Muscle layer of colon (tissue), 2 donors: ENCODE results near the gene SCN8A.

ENCODE experiments used
- H3K27ac ChIP-seq: one replicate; pipeline ENCODE4 v1.7.0; 2013; ENCODE audit warnings: low read depth, mild to moderate bottlenecking, low read length, moderate library complexity
- H3K27me3 ChIP-seq, 2 donors: one replicate each; pipeline ENCODE4 v1.7.0; 2013; ENCODE audit warnings: low read length in 2 of 2, mild to moderate bottlenecking in 2 of 2; ENCODE audit not compliant: insufficient read depth in 2 of 2, control insufficient read depth in 1 of 2
- H3K36me3 ChIP-seq: one replicate; pipeline ENCODE4 v1.7.0; 2013; ENCODE audit warnings: mild to moderate bottlenecking, low read length; ENCODE audit not compliant: insufficient read depth
- H3K4me1 ChIP-seq: one replicate; pipeline ENCODE4 v1.7.0; 2013; ENCODE audit warnings: mild to moderate bottlenecking, low read length; ENCODE audit not compliant: insufficient read depth
- H3K4me3 ChIP-seq, 2 donors: one replicate each; pipeline ENCODE4 v1.7.0; 2013; ENCODE audit warnings: low read length in 2 of 2, low read depth in 1 of 2, mild to moderate bottlenecking in 1 of 2, moderate library complexity in 1 of 2
- H3K9ac ChIP-seq: one replicate; pipeline ENCODE4 v1.7.0; 2013; ENCODE audit warnings: low read length
- H3K9me3 ChIP-seq: one replicate; pipeline ENCODE4 v1.7.0; 2013; ENCODE audit warnings: mild to moderate bottlenecking, low read length
- donor health status: abdominal sarcoma.
- donor health status: Adenocarcinoma of cecum.

Gene SCN8A

GRCh38 chr12:51838036-51838435 lies 247.0 kb downstream of the SCN8A start:
- no peak overlapping the region for H3K27ac ChIP-seq
- H3K9ac ChIP-seq: no peak overlapping the region
- H3K27me3 ChIP-seq: peaks cover 6 to 15% of the 10 kb centered on the region in 2 donors
- no peaks in the 10 kb centered on the region for H3K9me3 ChIP-seq
- H3K4me3 ChIP-seq: no peak overlapping the region
- no peaks in the 10 kb centered on the region for H3K4me1 ChIP-seq
- H3K36me3 ChIP-seq: no peaks in the 10 kb centered on the region

GRCh38 chr12:51838762-51839161 lies 247.7 kb downstream of the SCN8A start:
- no peak overlapping the region for H3K9ac ChIP-seq
- peaks cover 10 to 22% of the 10 kb centered on the region in 2 donors for H3K27me3 ChIP-seq
- H3K4me3 ChIP-seq: no peak overlapping the region
- no peaks in the 10 kb centered on the region for H3K4me1 ChIP-seq
- no peaks in the 10 kb centered on the region for H3K36me3 ChIP-seq
- H3K27ac ChIP-seq: no peak overlapping the region
- H3K9me3 ChIP-seq: no peaks in the 10 kb centered on the region

GRCh38 chr12:51839310-51839947 lies 248.4 kb downstream of the SCN8A start:
- no peaks in the 10 kb centered on the region for H3K4me1 ChIP-seq
- no peaks in the 10 kb centered on the region for H3K36me3 ChIP-seq
- H3K9me3 ChIP-seq: no peaks in the 10 kb centered on the region
- H3K4me3 ChIP-seq: no peak overlapping the region
- no peak overlapping the region for H3K27ac ChIP-seq
- H3K9ac ChIP-seq: no peak overlapping the region
- peaks cover 17 to 29% of the 10 kb centered on the region in 2 donors for H3K27me3 ChIP-seq

GRCh38 chr12:51840966-51841365 lies 249.9 kb downstream of the SCN8A start:
- Histone ChIP-seq H3K4me1 (peaks cover under 1% of the 10 kb centered on the region), H3K27ac (no peak overlapping the region), H3K36me3 (no peaks in the 10 kb centered on the region), H3K27me3 (peaks cover 31 to 44% of the 10 kb centered on the region in 2 donors), H3K9ac (no peak overlapping the region), H3K4me3 (no peak overlapping the region), H3K9me3 (no peaks in the 10 kb centered on the region)

GRCh38 chr12:51841727-51842126 lies 250.7 kb downstream of the SCN8A start:
- peaks cover 7% of the 10 kb centered on the region for H3K4me1 ChIP-seq
- no peak overlapping the region for H3K27ac ChIP-seq
- no peak overlapping the region for H3K4me3 ChIP-seq
- no peak overlapping the region for H3K9ac ChIP-seq
- no peaks in the 10 kb centered on the region for H3K9me3 ChIP-seq
- H3K36me3 ChIP-seq: no peaks in the 10 kb centered on the region
- H3K27me3 ChIP-seq: peaks cover 39 to 52% of the 10 kb centered on the region in 2 donors

- no peak overlapping the region for H3K27ac ChIP-seq
- peaks cover 42 to 72% of the 10 kb centered on the region in 2 donors for H3K27me3 ChIP-seq
- no peaks in the 10 kb centered on the region for H3K9me3 ChIP-seq
- peaks cover 7% of the 10 kb centered on the region for H3K4me1 ChIP-seq
- H3K4me3 ChIP-seq: no peak overlapping the region
- no peak overlapping the region for H3K9ac ChIP-seq
- H3K36me3 ChIP-seq: no peaks in the 10 kb centered on the region
Observed at GRCh38 chr12:51844854-51845253, 253.8 kb downstream of the SCN8A start.

- Histone ChIP-seq H3K9ac (no peak overlapping the region), H3K9me3 (no peaks in the 10 kb centered on the region), H3K27me3 (peaks cover 42 to 72% of the 10 kb centered on the region in 2 donors), H3K36me3 (no peaks in the 10 kb centered on the region), H3K4me3 (no peak overlapping the region), H3K4me1 (peaks cover 11% of the 10 kb centered on the region), H3K27ac (no peak overlapping the region)
Observed at GRCh38 chr12:51845482-51845881, 254.4 kb downstream of the SCN8A start.

- no peaks in the 10 kb centered on the region for H3K9me3 ChIP-seq
- no peak overlapping the region for H3K9ac ChIP-seq
- H3K27ac ChIP-seq: no peak overlapping the region
Observed at GRCh38 chr12:51846271-51846691, 255.2 kb downstream of the SCN8A start.

GRCh38 chr12:51846911-51847642 lies 256.0 kb downstream of the SCN8A start:
- no peak overlapping the region for H3K9ac ChIP-seq
- no peaks in the 10 kb centered on the region for H3K9me3 ChIP-seq
- H3K27me3 ChIP-seq: peaks cover 36 to 66% of the 10 kb centered on the region in 2 donors
- no peaks in the 10 kb centered on the region for H3K36me3 ChIP-seq
- peak overlapping the region; percentile 42 to 49 for H3K4me3 ChIP-seq
- peaks cover 14% of the 10 kb centered on the region for H3K4me1 ChIP-seq
- no peak overlapping the region for H3K27ac ChIP-seq

More at GRCh38 chr12:51846271-51846691, 255.2 kb downstream of the SCN8A start:
- Histone ChIP-seq H3K4me1 (peaks cover 14% of the 10 kb centered on the region), H3K27me3 (peaks cover 42 to 72% of the 10 kb centered on the region in 2 donors), H3K36me3 (no peaks in the 10 kb centered on the region), H3K4me3 (no peak overlapping the region)

GRCh38 chr12:51847643-51848325 lies 256.8 kb downstream of the SCN8A start:
- Histone ChIP-seq H3K9me3 (no peaks in the 10 kb centered on the region), H3K27me3 (peaks cover 36 to 59% of the 10 kb centered on the region in 2 donors), H3K9ac (no peak overlapping the region), H3K27ac (no peak overlapping the region), H3K4me1 (peaks cover 14% of the 10 kb centered on the region), H3K36me3 (no peaks in the 10 kb centered on the region), H3K4me3 (peak overlapping the region; percentile 42 to 49)

- Histone ChIP-seq H3K9me3 (no peaks in the 10 kb centered on the region), H3K36me3 (no peaks in the 10 kb centered on the region), H3K27ac (no peak within 1 kb of the TSS), H3K9ac (no peak within 1 kb of the TSS), H3K4me3 (peak within 1 kb of the TSS; percentile 42 to 49), H3K4me1 (peaks cover 14% of the 10 kb centered on the region), H3K27me3 (peaks cover 36 to 54% of the 10 kb centered on the region in 2 donors)
Observed at GRCh38 chr12:51848326-51848727, 257.3 kb downstream of the SCN8A start, which contains the start of gene FIGNL2. FIGNL2 (minus strand) TSS chr12:51848718; CDS start chr12:51822413, 26,305 bp downstream.
